Measurements from ENCODE around the gene BUD31.
"Not testable (repeated sequence)": the region's sequence is repeated elsewhere in the genome, so short reads cannot be mapped to it uniquely, and the experiment has no call there.

Gene BUD31

GRCh38 chr7:99380823-99381663, 27.7 kb upstream of the BUD31 start:
- peak; percentile 84 for DNase-seq

DNA sequence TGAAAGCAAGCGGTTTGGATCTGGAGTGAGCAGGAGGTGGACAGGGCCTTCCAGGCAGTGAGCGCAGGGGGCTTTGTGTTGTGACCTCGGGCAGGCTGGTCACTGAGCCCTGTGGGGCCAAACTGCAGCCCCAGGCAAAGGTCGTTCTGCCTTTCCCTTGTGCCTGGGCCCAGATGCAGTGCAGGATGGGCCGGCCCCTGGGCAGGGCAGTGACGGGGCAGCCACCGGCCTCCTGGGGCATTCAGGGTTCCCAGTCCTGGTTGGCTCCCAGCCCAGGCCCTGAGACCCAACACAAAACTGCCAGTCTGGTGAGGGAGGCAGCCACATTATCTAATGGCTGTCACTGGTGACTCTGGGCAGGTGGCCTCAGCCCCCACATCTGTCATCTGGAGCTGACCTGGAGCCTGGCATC, 27.1 kb upstream of the BUD31 start:
- no peak for DNase-seq

GRCh38 chr7:99383203-99383602, 25.6 kb upstream of the BUD31 start:
- no peak for DNase-seq

- DNase-seq: no peak
Observed at GRCh38 chr7:99383791-99384370, 24.9 kb upstream of the BUD31 start.

GRCh38 chr7:99384523-99384922, 24.2 kb upstream of the BUD31 start:
- no peak for DNase-seq

DNA sequence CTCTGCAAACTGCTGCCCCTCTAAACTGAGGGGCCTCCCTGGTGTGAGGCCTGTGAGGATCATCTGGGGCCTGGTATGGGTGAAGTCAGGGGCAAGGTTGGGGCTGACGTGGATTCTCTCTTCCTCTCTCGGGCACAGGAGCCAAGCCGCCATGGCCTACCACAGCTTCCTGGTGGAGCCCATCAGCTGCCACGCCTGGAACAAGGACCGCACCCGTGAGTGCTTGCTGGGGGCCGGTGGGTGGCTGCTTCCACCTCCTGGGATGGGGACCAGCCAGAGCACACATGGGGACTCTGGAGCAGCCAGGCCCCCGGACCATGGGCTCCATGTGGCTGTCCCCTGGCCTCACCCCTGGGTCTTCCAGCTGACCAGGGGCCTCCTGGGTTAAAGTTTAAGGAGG, 23.2 kb upstream of the BUD31 start:
- no peak for DNase-seq

GRCh38 chr7:99386584-99387238, 22.1 kb upstream of the BUD31 start:
- DNase-seq: no peak

GRCh38 chr7:99387239-99387635, 21.5 kb upstream of the BUD31 start:
- DNase-seq: not testable (repeated sequence)

GRCh38 chr7:99387912-99388311, 20.9 kb upstream of the BUD31 start:
- no peak for DNase-seq

- DNase-seq: no peak
Observed at GRCh38 chr7:99389772-99390171, 19.0 kb upstream of the BUD31 start.

DNA sequence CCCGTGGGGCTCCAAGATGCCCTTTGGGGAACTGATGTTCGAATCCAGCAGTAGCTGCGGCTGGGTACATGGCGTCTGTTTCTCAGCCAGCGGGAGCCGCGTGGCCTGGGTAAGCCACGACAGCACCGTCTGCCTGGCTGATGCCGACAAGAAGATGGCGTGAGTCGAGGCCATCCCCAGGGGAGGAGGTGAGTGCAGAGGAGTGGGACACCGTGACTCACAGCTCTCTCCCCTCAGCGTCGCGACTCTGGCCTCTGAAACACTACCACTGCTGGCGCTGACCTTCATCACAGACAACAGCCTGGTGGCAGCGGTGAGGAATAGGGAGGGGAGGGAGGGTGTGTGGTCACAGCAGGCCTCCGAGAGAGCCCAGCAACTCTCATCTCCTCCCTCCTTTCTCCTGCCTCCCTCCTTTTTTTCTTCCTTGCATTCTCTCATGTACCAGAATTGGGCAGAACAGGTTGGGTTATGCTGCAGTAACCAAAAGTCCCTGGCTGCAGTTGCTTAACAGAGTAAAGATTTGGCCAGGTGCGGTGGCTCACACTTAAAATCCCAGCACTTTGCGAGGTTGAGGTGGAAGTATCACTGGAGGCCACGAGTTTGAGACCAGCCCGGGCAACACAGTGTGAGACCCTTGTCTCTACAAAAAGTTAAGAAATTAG, 17.7 kb upstream of the BUD31 start:
- DNase-seq: no peak

DNA sequence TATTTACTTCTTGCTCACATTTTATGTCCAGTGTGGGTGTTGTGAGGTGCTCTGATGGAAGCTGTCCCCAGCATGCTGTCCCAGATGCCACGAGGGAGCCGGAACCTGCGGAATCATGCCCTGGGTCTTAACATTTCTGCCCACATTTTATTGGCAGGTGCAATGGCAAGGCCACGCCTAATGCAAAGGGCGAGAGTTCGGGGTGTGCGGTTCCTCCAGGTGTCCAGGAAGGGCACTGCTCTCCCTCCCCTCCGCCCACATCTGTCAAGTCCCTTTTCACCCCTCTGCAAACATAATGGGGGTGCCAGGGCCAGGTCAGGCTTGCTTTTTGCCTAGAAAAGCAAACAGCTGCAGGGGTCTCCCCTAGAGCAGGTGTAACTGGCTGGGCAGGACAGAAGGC, 16.7 kb upstream of the BUD31 start:
- DNase-seq: no peak

- peak; percentile 73 for DNase-seq
Observed at GRCh38 chr7:99392659-99393354, 16.0 kb upstream of the BUD31 start.

DNA sequence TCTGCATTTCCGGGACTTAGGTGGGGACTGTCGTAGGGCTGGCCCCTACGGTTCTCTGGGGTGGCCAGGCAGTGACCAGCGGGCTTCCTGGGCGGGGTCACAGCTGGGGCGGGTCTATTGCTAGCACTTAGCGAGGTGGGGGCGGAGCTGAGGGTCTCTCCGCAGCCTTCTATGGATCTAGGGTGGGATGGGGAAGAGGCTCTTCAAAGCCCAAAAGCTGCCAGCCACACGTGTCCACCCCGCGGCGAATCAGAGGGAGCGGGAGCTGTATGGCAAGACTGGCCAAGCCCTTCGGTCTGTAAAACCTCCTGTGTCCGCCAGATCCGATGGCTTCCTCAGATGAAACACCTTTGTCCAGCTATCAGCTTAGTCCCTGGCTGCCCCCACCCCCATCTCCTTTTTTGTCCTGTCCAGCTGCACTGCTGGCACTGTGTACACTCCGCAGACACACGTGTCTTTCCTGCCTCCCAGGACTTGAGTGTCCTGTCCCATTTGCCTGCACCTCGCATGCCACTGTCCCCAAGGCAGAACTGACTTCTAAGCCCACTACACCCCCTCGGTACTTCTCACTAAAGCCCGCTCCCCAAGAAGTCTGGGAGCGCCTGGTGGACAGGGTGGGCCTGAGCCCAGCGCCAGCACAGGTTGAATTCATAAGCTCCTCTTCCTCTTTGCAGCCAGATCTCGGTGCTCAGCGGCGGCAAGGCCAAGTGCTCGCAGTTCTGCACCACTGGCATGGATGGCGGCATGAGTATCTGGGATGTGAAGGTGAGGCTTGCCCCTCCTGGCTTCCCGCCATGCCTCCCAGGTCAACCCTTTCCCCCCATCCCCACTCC, 15.2 kb upstream of the BUD31 start:
- no peak for DNase-seq

GRCh38 chr7:99394188-99394502, 14.6 kb upstream of the BUD31 start:
- DNase-seq: no peak

DNA sequence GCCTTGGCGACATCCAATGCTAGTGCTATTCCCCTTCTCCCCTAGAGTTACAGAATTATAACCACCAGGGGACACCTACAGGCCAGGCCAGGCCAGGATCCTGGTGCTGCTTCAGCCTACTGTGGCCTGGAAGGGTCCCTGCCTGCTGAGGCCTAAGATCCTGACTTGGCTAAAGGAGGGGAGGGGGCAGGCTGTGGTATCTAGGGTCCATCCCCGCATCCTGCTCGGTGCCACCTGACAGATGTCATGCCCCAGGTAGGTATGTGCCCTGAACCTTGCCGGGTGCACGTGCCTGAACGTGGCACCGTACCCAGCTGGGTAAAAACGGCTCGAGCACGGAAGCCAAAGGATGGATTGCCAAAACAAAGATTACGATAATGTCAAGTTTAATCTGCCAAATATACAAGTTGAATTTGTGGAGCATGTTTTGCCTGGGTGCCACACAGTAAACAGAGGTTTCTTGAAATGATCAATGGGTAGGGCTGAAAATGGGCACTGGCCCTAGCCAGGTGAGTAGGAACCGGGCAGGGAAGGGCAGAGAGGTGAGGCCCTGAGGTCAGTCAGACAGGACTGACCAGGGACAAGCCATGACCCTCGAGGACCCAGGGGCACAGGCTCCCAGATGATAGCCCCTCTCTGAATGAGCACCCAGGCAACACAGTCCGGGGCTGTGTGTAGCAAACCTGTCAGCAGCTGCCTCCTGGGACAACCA, 13.0 kb upstream of the BUD31 start:
- no peak for DNase-seq

DNA sequence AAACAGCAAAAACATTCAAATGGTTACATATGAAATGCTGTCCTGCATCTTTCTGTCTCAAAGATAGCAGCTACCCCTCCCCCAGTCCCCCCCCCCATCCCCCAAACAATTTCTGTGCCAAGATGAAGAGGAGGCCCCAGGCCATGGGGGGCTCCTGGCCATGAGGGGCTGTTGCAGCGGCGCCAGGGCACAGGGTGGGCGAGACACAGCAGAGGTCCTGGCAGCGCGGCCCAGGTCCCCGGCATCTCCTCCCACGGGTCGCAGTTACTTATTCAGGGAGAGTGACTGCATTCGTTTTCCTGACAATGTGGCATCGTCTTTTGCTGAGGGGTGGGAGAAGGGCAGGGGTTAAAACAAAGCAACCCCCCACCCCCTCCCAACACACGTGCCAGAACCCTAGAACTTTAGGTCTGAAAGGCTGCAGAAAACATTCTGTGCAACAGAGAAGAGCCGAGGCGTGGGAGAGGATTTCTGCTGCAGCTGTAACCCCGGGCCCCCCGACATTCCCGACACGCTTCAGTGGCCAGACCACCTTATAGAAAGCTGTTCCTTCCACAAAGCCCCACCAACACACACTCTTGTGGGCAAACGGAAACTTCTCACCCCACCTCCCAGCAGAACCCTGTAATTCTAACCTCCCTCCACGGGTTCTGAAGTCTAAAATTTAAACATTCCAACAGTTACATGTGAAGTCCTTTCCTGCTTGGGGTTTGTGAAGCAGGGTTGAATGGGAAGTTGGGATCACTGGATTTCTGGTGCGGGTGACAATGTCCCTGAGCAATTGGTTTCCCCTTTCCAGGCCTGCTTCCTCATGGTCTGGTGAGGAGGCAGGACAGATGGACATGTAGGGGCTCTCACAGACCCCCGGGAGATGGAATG, 12.1 kb upstream of the BUD31 start:
- no peak for DNase-seq

DNA sequence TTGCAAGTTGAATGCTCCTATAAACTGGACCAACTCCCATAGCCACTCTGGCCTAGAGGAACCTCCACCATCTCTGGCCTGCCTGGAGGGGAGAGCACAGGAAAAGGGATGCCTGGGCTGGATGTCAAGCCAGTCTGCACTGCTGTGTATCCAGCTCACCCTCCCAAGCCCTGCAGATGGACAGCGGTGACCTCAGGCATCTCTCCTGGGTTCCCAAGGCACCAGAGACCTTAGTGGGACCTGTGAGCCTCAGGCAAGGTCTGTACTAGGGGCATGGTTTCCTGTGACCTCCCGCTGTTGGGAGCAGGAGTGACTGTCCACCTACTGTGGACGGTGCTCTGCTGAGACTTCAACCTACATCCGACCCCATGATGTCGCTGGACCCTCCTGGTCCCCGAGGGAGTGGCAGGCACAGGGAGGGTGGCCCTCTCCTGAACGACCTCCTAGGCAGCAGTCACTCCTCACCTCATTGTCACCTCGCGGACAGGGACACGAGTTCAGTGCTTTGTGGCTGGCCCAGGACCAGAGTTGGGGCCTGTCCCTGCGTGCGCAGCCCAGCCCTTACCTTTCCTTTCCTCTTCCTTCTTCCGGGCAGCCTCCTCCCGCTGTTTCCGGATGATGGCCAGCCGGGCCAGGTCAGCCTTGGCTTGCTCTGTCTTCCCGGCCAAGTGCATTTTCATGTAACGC, 11.3 kb upstream of the BUD31 start:
- DNase-seq: no peak

DNA sequence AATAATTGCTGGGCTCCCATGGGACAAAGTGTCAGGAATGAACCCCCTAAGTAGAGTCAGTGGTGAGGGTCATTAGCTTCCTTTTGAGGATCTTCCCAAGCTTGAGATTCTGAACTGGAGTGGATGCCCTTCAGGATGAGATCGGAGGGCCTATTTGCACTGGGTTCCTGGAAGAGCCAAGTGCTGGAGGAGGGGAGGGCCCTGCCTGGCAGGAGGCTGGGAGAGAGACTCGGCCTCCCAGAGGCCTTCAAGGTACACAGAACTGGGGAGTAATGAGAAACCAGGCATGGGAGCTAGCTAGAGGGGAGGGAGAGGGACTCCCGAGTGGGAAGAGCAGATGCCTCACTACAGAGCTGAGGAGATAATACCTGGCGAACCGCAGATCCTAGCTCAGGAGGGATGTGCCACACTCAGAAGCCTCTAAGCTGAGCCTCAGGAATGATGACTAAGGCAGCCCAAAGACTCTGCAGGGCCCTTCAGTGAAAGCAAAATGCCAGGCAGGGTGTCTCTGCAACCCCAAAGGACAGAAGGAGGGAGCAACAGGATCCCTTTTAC, 9.8 kb upstream of the BUD31 start:
- no peak for DNase-seq

GRCh38 chr7:99399597-99399996, 9.2 kb upstream of the BUD31 start:
- DNase-seq: no peak

Measured in activated CD4-positive, alpha-beta T cell treated with anti-CD3 and anti-CD28 coated beads for 1 hour (primary cell).